GM18517 (cell line): Measurements from ENCODE around the gene C9orf152.
"Not testable (repeated sequence)": the region's sequence is repeated elsewhere in the genome, so short reads cannot be mapped to it uniquely, and the experiment has no call there.

Experiments used
- ATAC-seq: cut with Tn5 transposase; IDR thresholded peaks from one replicate; pipeline ENCODE4 v1.9.1; 2021; ENCODE audit warnings: mild to moderate bottlenecking, moderate library complexity; ENCODE audit not compliant: unreplicated experiment

C9orf152 gene

GRCh38 chr9:110208031-110208430, at the start of gene C9orf152:
Gene C9orf152 (minus strand): TSS chr9:110208159. CDS start chr9:110207579, 580 bp downstream.
- ATAC-seq: no peak

GRCh38 chr9:110257097-110257841, 49.3 kb upstream of the C9orf152 start:
- ATAC-seq: peak; percentile 7

GRCh38 chr9:110256380-110257096, 48.6 kb upstream of the C9orf152 start, which contains the start of gene TXN:
Gene TXN (minus strand): TSS chr9:110256507. CDS start chr9:110256435, 72 bp downstream.
- ATAC-seq: peak; percentile 63

GRCh38 chr9:110255463-110256379, 47.8 kb upstream of the C9orf152 start:
- peak; percentile 20 for ATAC-seq

GRCh38 chr9:110255034-110255462, 47.1 kb upstream of the C9orf152 start:
- no peak for ATAC-seq

GRCh38 chr9:110254500-110254899, 46.5 kb upstream of the C9orf152 start:
- no peak for ATAC-seq

- no peak for ATAC-seq
These were observed 44.7 kb upstream of the C9orf152 start for GRCh38 chr9:110252509-110253139.

- not testable (repeated sequence) for ATAC-seq
These were observed 43.8 kb upstream of the C9orf152 start for GRCh38 chr9:110251770-110252169.

- ATAC-seq: no peak
These were observed 43.3 kb upstream of the C9orf152 start for GRCh38 chr9:110251212-110251611.

- ATAC-seq: no peak
These were observed 41.6 kb upstream of the C9orf152 start for GRCh38 chr9:110249603-110250002.

- no peak for ATAC-seq
These were observed 40.4 kb upstream of the C9orf152 start for GRCh38 chr9:110248361-110248760.

GRCh38 chr9:110246214-110246613, 38.3 kb upstream of the C9orf152 start:
- ATAC-seq: no peak

GRCh38 chr9:110244616-110245015, 36.7 kb upstream of the C9orf152 start:
- ATAC-seq: no peak

GRCh38 chr9:110241858-110242321, 33.9 kb upstream of the C9orf152 start:
- ATAC-seq: no peak

- no peak for ATAC-seq
These were observed 33.4 kb upstream of the C9orf152 start for GRCh38 chr9:110241260-110241857.

GRCh38 chr9:110240198-110240597, 32.2 kb upstream of the C9orf152 start:
- no peak for ATAC-seq

- no peak for ATAC-seq
These were observed 20.4 kb upstream of the C9orf152 start for GRCh38 chr9:110228321-110228720.

GRCh38 chr9:110224583-110224982, 16.6 kb upstream of the C9orf152 start:
- ATAC-seq: no peak

GRCh38 chr9:110220809-110221208, 12.8 kb upstream of the C9orf152 start:
- ATAC-seq: no peak

GRCh38 chr9:110217656-110218099, 9.7 kb upstream of the C9orf152 start:
- no peak for ATAC-seq
